NCI-H146 (cell line): ENCODE data around the gene SYTL2.
"Not testable (repeated sequence)": the region's sequence is repeated elsewhere in the genome, so short reads cannot be mapped to it uniquely, and the experiment has no call there.

Experiments
- DNase-seq: peaks from one replicate; lab custom pipeline; 2025; lab: John Stamatoyannopoulos, UW

Gene SYTL2

GRCh38 chr11:85685820-85686459, 125.0 kb downstream of the SYTL2 start, which contains the start of gene CCDC89:
Gene CCDC89 (minus strand): TSS chr11:85686195. CDS start chr11:85686130, 65 bp downstream.
- DNase-seq, result peak; percentile 93

- DNase-seq, result peak; percentile 66
Observed at GRCh38 chr11:85685125-85685819, 125.7 kb downstream of the SYTL2 start.

- no peak for DNase-seq
Observed at GRCh38 chr11:85682330-85683305, 128.3 kb downstream of the SYTL2 start.

- no peak for DNase-seq
Observed at GRCh38 chr11:85680897-85681296, 130.0 kb downstream of the SYTL2 start.

- DNase-seq, result no peak
Observed at GRCh38 chr11:85679576-85679975, 131.4 kb downstream of the SYTL2 start.

- DNase-seq, result no peak
Observed at GRCh38 chr11:85673393-85673792, 137.5 kb downstream of the SYTL2 start.

- no peak for DNase-seq
Observed at GRCh38 chr11:85672105-85672902, 138.6 kb downstream of the SYTL2 start.

GRCh38 chr11:85670949-85671663, 139.8 kb downstream of the SYTL2 start:
- not testable (repeated sequence) for DNase-seq

GRCh38 chr11:85668157-85668556, 142.8 kb downstream of the SYTL2 start:
- no peak for DNase-seq

- DNase-seq, result no peak
Observed at GRCh38 chr11:85666687-85667086, 144.3 kb downstream of the SYTL2 start.

- DNase-seq, result peak; percentile 5
Observed at GRCh38 chr11:85665733-85666132, 145.2 kb downstream of the SYTL2 start.

- peak; percentile 95 for DNase-seq
Observed at GRCh38 chr11:85664615-85665481, 146.1 kb downstream of the SYTL2 start, which contains the start of gene CREBZF. Gene CREBZF (minus strand): TSS chr11:85665129. CDS start chr11:85664875, 254 bp downstream.

- peak; percentile 75 for DNase-seq
Observed at GRCh38 chr11:85663753-85664614, 147.0 kb downstream of the SYTL2 start.

GRCh38 chr11:85663080-85663752, 147.7 kb downstream of the SYTL2 start:
- peak; percentile 18 for DNase-seq

- no peak for DNase-seq
Observed at GRCh38 chr11:85661972-85662664, 148.8 kb downstream of the SYTL2 start.

- DNase-seq, result no peak
Observed at GRCh38 chr11:85658180-85658579, 152.8 kb downstream of the SYTL2 start.

GRCh38 chr11:85656777-85657176, 154.2 kb downstream of the SYTL2 start:
- no peak for DNase-seq

GRCh38 chr11:85654343-85654742, 156.6 kb downstream of the SYTL2 start:
- DNase-seq, result not testable (repeated sequence)
